Astrocyte of the spinal cord (primary cell): ENCODE data around the gene CACNA1D.

Experiments used
- DNase-seq: peaks from one replicate; pipeline ENCODE4 v3.0.0; 2011; ENCODE audit warnings: low read depth, low spot score
- H3K4me3 ChIP-seq: 2 replicates; pipeline ENCODE4 v1.5.1; 2011; ENCODE audit warnings: low read depth, mild to moderate bottlenecking, low read length, moderate library complexity
- CTCF ChIP-seq: IDR thresholded peaks from 2 replicates; pipeline ENCODE4 v1.5.1; 2012; ENCODE audit warnings: low read depth, mild to moderate bottlenecking, low read length, inconsistent platforms
- in situ Hi-C: cut with HindIII; loops from 2 replicates; pipeline ENCODE4 v1.10.0; 2017; ENCODE audit warnings: low sequenced_read_pairs

CACNA1D gene

GRCh38 chr3:53690521-53690920, 196.1 kb downstream of the CACNA1D start:
- no peak for DNase-seq
- in situ Hi-C loops = no loop called here
- no peak overlapping the region for H3K4me3 ChIP-seq
- no peak for TF ChIP-seq CTCF

- no peak for DNase-seq
- TF ChIP-seq CTCF = no peak
- H3K4me3 ChIP-seq = no peak overlapping the region
- in situ Hi-C loops = no loop called here
Observed at GRCh38 chr3:53691349-53691748, 196.9 kb downstream of the CACNA1D start.

- no peak for TF ChIP-seq CTCF
- DNase-seq = no peak
- in situ Hi-C loops = no loop called here
- no peak overlapping the region for H3K4me3 ChIP-seq
Observed at GRCh38 chr3:53691885-53692284, 197.5 kb downstream of the CACNA1D start.

GRCh38 chr3:53693451-53693850, 199.0 kb downstream of the CACNA1D start:
- in situ Hi-C loops = no loop called here
- TF ChIP-seq CTCF = no peak
- DNase-seq = no peak
- no peak overlapping the region for H3K4me3 ChIP-seq

- no peak for TF ChIP-seq CTCF
- no peak overlapping the region for H3K4me3 ChIP-seq
- no peak for DNase-seq
- in situ Hi-C loops = no loop called here
Observed at GRCh38 chr3:53694046-53694445, 199.6 kb downstream of the CACNA1D start.

GRCh38 chr3:53694666-53695323, 200.4 kb downstream of the CACNA1D start:
- in situ Hi-C loops = no loop called here
- TF ChIP-seq CTCF = no peak
- no peak for DNase-seq
- H3K4me3 ChIP-seq = no peak overlapping the region

- DNase-seq = no peak
- in situ Hi-C loops = no loop called here
- TF ChIP-seq CTCF = no peak
- H3K4me3 ChIP-seq = no peak overlapping the region
Observed at GRCh38 chr3:53695324-53695690, 200.9 kb downstream of the CACNA1D start.
